HepG2 (cell line): Measurements from ENCODE around the gene SLC43A3. TPM values are rescaled to one million over a fixed set of nuclear protein-coding genes. Genes with fewer than 3 reads are reported as not detected.

Source experiments
- BRCA1 ChIP-seq: sonication (generic); formaldehyde crosslinking; IDR thresholded peaks from 2 replicates; pipeline ENCODE4 v1.4.0; 2020; ENCODE audit warnings: missing genetic modification reagents
- CCAR2 ChIP-seq: fragments of 200-400 bp; formaldehyde crosslinking; optimal IDR thresholded peaks from 2 replicates; pipeline ENCODE3; 2018; ENCODE audit warnings: low read depth, mild to moderate bottlenecking, low read length, moderate library complexity
- JARID2 ChIP-seq: sonication (generic); formaldehyde crosslinking; IDR thresholded peaks from 2 replicates; pipeline ENCODE4 v1.8.1; 2023; ENCODE audit warnings: missing genetic modification reagents, inconsistent platforms; ENCODE audit not compliant: insufficient replicate concordance
- RAD51 ChIP-seq: fragments of 450-650 bp; IDR thresholded peaks from 2 replicates; pipeline ENCODE4 v1.6.1; 2016; ENCODE audit warnings: borderline replicate concordance
- ZBTB1 ChIP-seq: sonication (generic); formaldehyde crosslinking; IDR thresholded peaks from 2 replicates; pipeline ENCODE4 v1.4.0; 2020; ENCODE audit warnings: missing genetic modification reagents, borderline replicate concordance
- ZFP41 ChIP-seq: sonication (generic); formaldehyde crosslinking; IDR thresholded peaks from 2 replicates; pipeline ENCODE4 v1.4.0; 2020; ENCODE audit warnings: mild to moderate bottlenecking, missing genetic modification reagents, borderline replicate concordance
- ZNF510 ChIP-seq: sonication (generic); formaldehyde crosslinking; IDR thresholded peaks from 2 replicates; pipeline ENCODE4 v1.4.0; 2020; ENCODE audit warnings: low read depth, mild to moderate bottlenecking, missing genetic modification reagents
- polyA plus RNA-seq, 8 experiments: library from polyadenylated mRNA; depleted of rRNA in 3 of 8; stranded (reverse) in 7 of 8; unstranded in 1 of 8; fragments of >200 nt; fragmentation: Illumina TruSeq in 4 of 8; extraction: Trizol in 4 of 8; gene quantifications; 2 replicates each; pipeline versions ENCODE4 v1.2.1 to v1.2.3, GENCODE V29; 2011 to 2016; ENCODE audit warnings: low read depth in 4 of 8, missing spikeins in 1 of 8, mixed read lengths in 1 of 8; ENCODE audit not compliant: insufficient read depth in 1 of 8
- total RNA-seq, 5 experiments: library from RNA; depleted of rRNA; stranded (reverse); fragments of >200 nt; fragmentation: Illumina TruSeq; extraction: Trizol; gene quantifications; 2 replicates each; pipeline ENCODE4 v1.2.3, GENCODE V29; 2016; ENCODE audit warnings: low read depth in 1 of 5
- TF ChIP-seq, protein P1 (sequence below): sonication (generic); formaldehyde crosslinking; IDR thresholded peaks from 2 replicates; pipeline ENCODE4 v1.4.0; 2020; ENCODE audit warnings: missing genetic modification reagents, mild to moderate bottlenecking, borderline replicate concordance
- TF ChIP-seq, protein P2 (sequence below): IDR thresholded peaks from 2 replicates; pipeline ENCODE4 v1.6.1; 2016; ENCODE audit warnings: mild to moderate bottlenecking
- TF ChIP-seq, protein P3 (sequence below): sonication (generic); formaldehyde crosslinking; IDR thresholded peaks from 2 replicates; pipeline ENCODE4 v1.8.0; 2022; ENCODE audit warnings: missing genetic modification reagents, mild to moderate bottlenecking, inconsistent platforms, borderline replicate concordance

The SLC43A3 gene
- total and polyA plus RNA-seq, 2 of the 13 experiments (the other 11 are each of a cell fraction or from before 2014, with no cell fraction given) = 2.6 TPM; not detected in 1

DNA sequence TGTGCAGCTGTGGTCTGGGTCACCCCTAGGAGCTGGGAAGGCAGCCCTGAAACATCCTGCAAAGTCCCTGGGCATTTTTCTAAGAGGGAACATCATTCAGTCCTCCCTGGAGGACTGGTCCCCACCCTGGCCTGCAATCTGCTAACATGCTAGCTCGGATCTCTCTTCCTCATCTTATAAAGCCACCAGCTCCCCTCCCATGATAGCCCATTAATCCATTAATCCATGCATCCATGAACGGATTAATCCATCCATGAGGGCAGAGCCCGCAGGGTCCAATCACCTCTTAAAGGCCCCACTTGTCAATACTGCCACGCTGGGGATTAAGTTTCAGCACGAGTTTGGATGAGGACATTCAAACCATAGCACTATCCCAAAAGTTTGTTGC, 58.1 kb downstream of the SLC43A3 start (continued):
- TF ChIP-seq BRCA1 (CRISPR knock-in tag) (no peak), ZFP41 (CRISPR knock-in tag) (no peak), JARID2 (no peak), CCAR2 (no peak), ZBTB1 (no peak), ZNF510 (no peak), RAD51 (no peak)
- TF ChIP-seq, protein P1, sequence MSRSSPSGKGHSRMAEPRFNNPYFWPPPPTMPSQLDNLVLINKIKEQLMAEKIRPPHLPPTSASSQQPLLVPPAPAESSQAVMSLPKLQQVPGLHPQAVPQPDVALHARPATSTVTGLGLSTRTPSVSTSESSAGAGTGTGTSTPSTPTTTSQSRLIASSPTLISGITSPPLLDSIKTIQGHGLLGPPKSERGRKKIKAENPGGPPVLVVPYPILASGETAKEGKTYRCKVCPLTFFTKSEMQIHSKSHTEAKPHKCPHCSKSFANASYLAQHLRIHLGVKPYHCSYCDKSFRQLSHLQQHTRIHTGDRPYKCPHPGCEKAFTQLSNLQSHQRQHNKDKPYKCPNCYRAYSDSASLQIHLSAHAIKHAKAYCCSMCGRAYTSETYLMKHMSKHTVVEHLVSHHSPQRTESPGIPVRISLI (CRISPR knock-in tag) = no peak
- TF ChIP-seq, protein P2, sequence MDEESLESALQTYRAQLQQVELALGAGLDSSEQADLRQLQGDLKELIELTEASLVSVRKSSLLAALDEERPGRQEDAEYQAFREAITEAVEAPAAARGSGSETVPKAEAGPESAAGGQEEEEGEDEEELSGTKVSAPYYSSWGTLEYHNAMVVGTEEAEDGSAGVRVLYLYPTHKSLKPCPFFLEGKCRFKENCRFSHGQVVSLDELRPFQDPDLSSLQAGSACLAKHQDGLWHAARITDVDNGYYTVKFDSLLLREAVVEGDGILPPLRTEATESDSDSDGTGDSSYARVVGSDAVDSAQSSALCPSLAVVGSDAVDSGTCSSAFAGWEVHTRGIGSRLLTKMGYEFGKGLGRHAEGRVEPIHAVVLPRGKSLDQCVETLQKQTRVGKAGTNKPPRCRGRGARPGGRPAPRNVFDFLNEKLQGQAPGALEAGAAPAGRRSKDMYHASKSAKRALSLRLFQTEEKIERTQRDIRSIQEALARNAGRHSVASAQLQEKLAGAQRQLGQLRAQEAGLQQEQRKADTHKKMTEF (CRISPR knock-in tag) = no peak
- TF ChIP-seq, protein P3, sequence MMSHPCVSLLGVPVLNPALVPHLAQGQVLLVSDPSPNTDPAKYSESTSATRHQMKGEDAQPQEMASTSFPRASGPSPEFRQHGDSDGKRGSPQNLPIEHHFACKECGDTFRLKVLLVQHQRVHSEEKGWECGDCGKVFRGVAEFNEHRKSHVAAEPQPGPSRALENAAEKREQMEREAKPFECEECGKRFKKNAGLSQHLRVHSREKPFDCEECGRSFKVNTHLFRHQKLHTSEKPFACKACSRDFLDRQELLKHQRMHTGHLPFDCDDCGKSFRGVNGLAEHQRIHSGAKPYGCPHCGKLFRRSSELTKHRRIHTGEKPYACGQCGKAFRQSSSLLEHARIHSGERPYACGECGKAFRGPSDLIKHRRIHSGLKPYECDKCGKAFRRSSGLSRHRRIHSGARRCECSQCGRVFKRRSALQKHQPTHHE (CRISPR knock-in tag) = no peak
